HG02759 (cell line): ENCODE results near the gene CALML5.

ENCODE experiments used
- ATAC-seq: cut with Tn5 transposase; IDR thresholded peaks from one replicate; pipeline ENCODE4 v1.9.1; 2021; ENCODE audit warnings: mild to moderate bottlenecking, moderate library complexity; ENCODE audit not compliant: unreplicated experiment

Gene CALML5

GRCh38 chr10:5534051-5534821, 34.9 kb upstream of the CALML5 start:
- ATAC-seq = no peak

- no peak for ATAC-seq
Observed at GRCh38 chr10:5533098-5533731, 33.8 kb upstream of the CALML5 start.

GRCh38 chr10:5532618-5533097, 33.3 kb upstream of the CALML5 start:
- ATAC-seq = no peak

- ATAC-seq = no peak
Observed at GRCh38 chr10:5532307-5532605, 32.9 kb upstream of the CALML5 start.

GRCh38 chr10:5531558-5532306, 32.4 kb upstream of the CALML5 start:
- no peak for ATAC-seq

- no peak for ATAC-seq
Observed at GRCh38 chr10:5530846-5531557, 31.6 kb upstream of the CALML5 start.

GRCh38 chr10:5530412-5530806, 31.0 kb upstream of the CALML5 start:
- no peak for ATAC-seq

GRCh38 chr10:5529702-5530411, 30.5 kb upstream of the CALML5 start:
- ATAC-seq = no peak

GRCh38 chr10:5528989-5529701, 29.8 kb upstream of the CALML5 start:
- ATAC-seq = no peak

- ATAC-seq = no peak
Observed at GRCh38 chr10:5527332-5528200, 28.2 kb upstream of the CALML5 start.

GRCh38 chr10:5526691-5527331, 27.4 kb upstream of the CALML5 start:
- ATAC-seq = no peak

- ATAC-seq = no peak
Observed at GRCh38 chr10:5525561-5526341, 26.4 kb upstream of the CALML5 start.

- ATAC-seq = no peak
Observed at GRCh38 chr10:5524641-5525560, 25.5 kb upstream of the CALML5 start, which contains the start of gene CALML3. CALML3 (plus strand) TSS chr10:5524961; CDS start chr10:5525086, 125 bp downstream.

- ATAC-seq = no peak
Observed at GRCh38 chr10:5523796-5524574, 24.6 kb upstream of the CALML5 start.

GRCh38 chr10:5522913-5523560, 23.7 kb upstream of the CALML5 start:
- no peak for ATAC-seq
